Pancreas (tissue), 10 donors: ENCODE data around the gene FAM180B. TPM values are rescaled to one million over a fixed set of nuclear protein-coding genes. Genes with fewer than 3 reads are reported as not detected.

Source experiments
- ATAC-seq, 4 donors: fragments of 200-7000 bp; cut with Tn5 transposase; one replicate each; pipeline versions ENCODE4 v1.8.0 to v1.9.1; 2020; ENCODE audit warnings: mild to moderate bottlenecking in 4 of 4, moderate library complexity in 4 of 4
- DNase-seq, 6 donors: peaks; one replicate each; pipeline ENCODE4 v3.0.0-alpha.2; 2020
- FAIRE-seq: peaks from 2 replicates; lab custom pipeline; 2012; peaks lifted over from hg19 to GRCh38; lab: Jason Lieb, UNC
- H3K27ac ChIP-seq, 4 donors: fragments of 200-600 bp; sonication (generic); 1 replicate in 3 of 4; 2 replicates in 1 of 4; pipeline versions ENCODE4 v1.5.0 to v1.8.0; 2020
- H3K27me3 ChIP-seq, 4 donors: fragments of 200-600 bp; one replicate each; pipeline ENCODE4 v1.8.0; 2021
- H3K36me3 ChIP-seq, 3 donors: fragments of 200-600 bp; sonication (generic) in 1 of 3; one replicate each; pipeline versions ENCODE4 v1.5.0 to v1.8.0; 2020 to 2021
- H3K4me1 ChIP-seq, 3 donors: fragments of 200-600 bp; one replicate each; pipeline ENCODE4 v1.8.0; 2021
- H3K4me3 ChIP-seq, 4 donors: fragments of 200-600 bp; sonication (generic) in 2 of 4; one replicate each; pipeline versions ENCODE4 v1.5.0 to v1.8.0; 2020 to 2021
- H3K9me3 ChIP-seq, 4 donors: fragments of 200-600 bp; one replicate each; pipeline ENCODE4 v1.8.0; 2021
- CTCF ChIP-seq, 4 donors: fragments of 200-600 bp; sonication (generic) in 3 of 4; IDR thresholded peaks; one replicate each; pipeline versions ENCODE4 v1.5.0 to v1.8.0; 2021; ENCODE audit warnings: antibody characterized with exemption in 4 of 4
- WGBS, 2 donors: extraction: QIAGEN DNeasy Blood & Tissue Kit; methylation state at CpG; one replicate each; pipeline ENCODE4 v1.1.7; 2013; 5-methylcytosine and 5-hydroxymethylcytosine counted together
- intact Hi-C, 3 donors: fragments of 100-400 bp; cut with DNase I; formaldehyde crosslinking; loops; one replicate each; pipeline versions ENCODE4 v1.11.1 to v1.14.2; 2022
- polyA plus RNA-seq, 2 donors: library from polyadenylated mRNA; stranded (reverse); fragments of 200-250 nt; gene quantifications; one replicate each; pipeline ENCODE4 v1.2.3, GENCODE V29; 2013
- total RNA-seq, 6 donors: library from RNA; stranded (reverse); fragmentation: NEBNext Ultra II Directional in 4 of 6; extraction: Animal tissue kit (Norgen Biotek cat#: 25700) in 4 of 6; gene quantifications; one replicate each; pipeline versions ENCODE4 v1.2.1 to v1.2.4, GENCODE V29; 2021 to 2023
- donor health status: healthy with polysubstance abuse.
- donor health status: DM: no; HTN: no; CAD: no; lungs with moderate emphysema.
- donor health status: DM: no; HTN: no; CAD: no.
- donor health status: control.
- donor health status: control.
- donor health status: Bipolar disorder and iron deficiency.
- donor health status: DM: yes; HTN: yes; CAD: no.
- donor health status: DM: no; HTN: no; CAD: no.
- donor health status: DM: no; HTN: no; CAD: no.
- donor health status: DM: yes; HTN: yes; CAD: no.

FAM180B gene
- total RNA-seq (under 1 TPM in 1 of 6 donors, not detected in 5; 0.17 TPM), polyA plus RNA-seq (not detected)

GRCh38 chr11:47586098-47586855 is at the start of gene FAM180B:
FAM180B (plus strand) TSS chr11:47586678; CDS start chr11:47586769, 91 bp downstream.
- Histone ChIP-seq H3K4me1 (no peaks in the 10 kb centered on the region), H3K27me3 (no peaks in the 10 kb centered on the region), H3K9me3 (no peaks in the 10 kb centered on the region), H3K4me3 (no peak within 1 kb of the TSS), H3K27ac (no peak within 1 kb of the TSS), H3K36me3 (peaks cover 5 to 28% (median 27%) of the 10 kb centered on the region in 3 donors)
- intact Hi-C loops = no loop called here
- no peak for FAIRE-seq
- TF ChIP-seq CTCF (IDR thresholded peaks at IDR 0.05) = no peak
- DNase-seq = no peak
- WGBS, 2 donors = 73% methylated on average over 12 of the region's 12 CpGs
- no peak for ATAC-seq

- Histone ChIP-seq H3K27me3 (no peaks in the 10 kb centered on the region), H3K4me1 (peaks cover 17 to 30% (median 22%) of the 10 kb centered on the region in 3 donors), H3K4me3 (no peak overlapping the region), H3K27ac (no peak overlapping the region), H3K9me3 (no peaks in the 10 kb centered on the region), H3K36me3 (no peaks in the 10 kb centered on the region)
- no peak for TF ChIP-seq CTCF (IDR thresholded peaks at IDR 0.05)
- FAIRE-seq = no peak
- DNase-seq = no peak
- intact Hi-C loops = no loop called here
- no peak for ATAC-seq
- 88 to 93% methylated on average over 1 to 3 of the region's 3 CpGs for WGBS, 2 donors
Measured at GRCh38 chr11:47536915-47537314, 49.6 kb upstream of the FAM180B start.

GRCh38 chr11:47538741-47539565 is 47.5 kb upstream of the FAM180B start:
- DNase-seq = no peak

GRCh38 chr11:47539681-47540039 is 46.8 kb upstream of the FAM180B start:
- peak in 2 of 6 donors; percentile 26 to 31 for DNase-seq
- intact Hi-C loops = no loop called here

More at GRCh38 chr11:47538741-47539565, 47.5 kb upstream of the FAM180B start:
- Histone ChIP-seq H3K27ac (no peak overlapping the region), H3K36me3 (no peaks in the 10 kb centered on the region), H3K4me3 (no peak overlapping the region), H3K9me3 (no peaks in the 10 kb centered on the region), H3K27me3 (no peaks in the 10 kb centered on the region), H3K4me1 (peaks cover 17 to 30% (median 22%) of the 10 kb centered on the region in 3 donors)
- no peak for ATAC-seq
- 63 to 67% methylated on average over 10 of the region's 10 CpGs for WGBS, 2 donors
- FAIRE-seq = no peak
- intact Hi-C loops = no loop called here
- TF ChIP-seq CTCF (IDR thresholded peaks at IDR 0.05) = no peak

More at GRCh38 chr11:47539681-47540039, 46.8 kb upstream of the FAM180B start:
- no peaks in the 10 kb centered on the region for H3K27me3 ChIP-seq
- peaks cover 17 to 30% (median 22%) of the 10 kb centered on the region in 3 donors for H3K4me1 ChIP-seq
- H3K27ac ChIP-seq = peak overlapping the region in 1 of 4 donors; percentile 29
- ATAC-seq (peak; percentile 67 to 86 (median 76)), FAIRE-seq (no peak)
- no peaks in the 10 kb centered on the region for H3K36me3 ChIP-seq
- TF ChIP-seq CTCF (IDR thresholded peaks at IDR 0.05) = no peak
- 6 to 13% methylated on average over 2 of the region's 2 CpGs for WGBS, 2 donors
- H3K4me3 ChIP-seq = no peak overlapping the region
- no peaks in the 10 kb centered on the region for H3K9me3 ChIP-seq
